HL-60 (cell line): ENCODE measurements around the gene CASP7.
"Not testable (repeated sequence)": the region's sequence is repeated elsewhere in the genome, so short reads cannot be mapped to it uniquely, and the experiment has no call there.

Source experiments
- CTCF ChIP-seq: IDR thresholded peaks from one replicate; pipeline ENCODE4 v1.5.1; 2011; ENCODE audit warnings: low read length, control low read depth, inconsistent platforms; ENCODE audit not compliant: insufficient read depth
- POLR2AphosphoS5 ChIP-seq: IDR thresholded peaks from 2 replicates; pipeline ENCODE4 v1.6.1; 2012; ENCODE audit warnings: low read depth
- REST ChIP-seq: IDR thresholded peaks from 2 replicates; pipeline ENCODE4 v1.6.1; 2012; ENCODE audit warnings: low read depth; ENCODE audit not compliant: insufficient replicate concordance
- SPI1 ChIP-seq: IDR thresholded peaks from 2 replicates; pipeline ENCODE4 v1.6.1; 2012; ENCODE audit warnings: low read depth, mild to moderate bottlenecking, borderline replicate concordance

GRCh38 chr10:113771131-113771530 lies 91.4 kb downstream of the CASP7 start:
- not testable (repeated sequence) for TF ChIP-seq CTCF, REST, SPI1, POLR2AphosphoS5
